AG10803 (cell line): ENCODE measurements around the gene CPXM1.

ENCODE experiments used
- DNase-seq: peaks from one replicate; pipeline ENCODE4 v3.0.0; 2010; ENCODE audit warnings: low read depth
- H3K4me3 ChIP-seq: 2 replicates; pipeline ENCODE4 v1.5.1; 2011; ENCODE audit warnings: mild to moderate bottlenecking, low read length, control low read depth
- CTCF ChIP-seq: conservative IDR thresholded peaks from 2 replicates; pipeline ENCODE4 v1.5.1; 2011; ENCODE audit warnings: mild to moderate bottlenecking, low read length, control low read depth, inconsistent platforms

CPXM1 gene

GRCh38 chr20:2799688-2800520 is 523 bp downstream of the CPXM1 start:
- TF ChIP-seq CTCF, result no peak
- H3K4me3 ChIP-seq, result peak overlapping the region; percentile 44
- no peak for DNase-seq

- no peak overlapping the region; the same call in 1 of the 2 replicates for H3K4me3 ChIP-seq
- DNase-seq, result no peak
- no peak for TF ChIP-seq CTCF
Observed at GRCh38 chr20:2799271-2799670, 1.2 kb downstream of the CPXM1 start.

GRCh38 chr20:2798814-2799213 is 1.6 kb downstream of the CPXM1 start:
- DNase-seq, result no peak
- H3K4me3 ChIP-seq, result no peak overlapping the region
- no peak for TF ChIP-seq CTCF

- TF ChIP-seq CTCF, result no peak
- no peak for DNase-seq
- no peak overlapping the region for H3K4me3 ChIP-seq
Observed at GRCh38 chr20:2798095-2798805, 2.2 kb downstream of the CPXM1 start.

- no peak for DNase-seq
- no peak overlapping the region for H3K4me3 ChIP-seq
- no peak for TF ChIP-seq CTCF
Observed at GRCh38 chr20:2797136-2797983, 3.1 kb downstream of the CPXM1 start.

- no peak overlapping the region for H3K4me3 ChIP-seq
- no peak for DNase-seq
- TF ChIP-seq CTCF, result no peak
Observed at GRCh38 chr20:2796011-2796660, 4.3 kb downstream of the CPXM1 start.
